Measurements from ENCODE around the gene DGCR8.

The DGCR8 gene

GRCh38 chr22:20053407-20054033 lies 26.5 kb upstream of the DGCR8 start:
- no peak for TF ChIP-seq CTCF (IDR thresholded peaks at IDR 0.05; ENCODE audit: low read depth, low read length)
- no peak overlapping the region for H3K4me3 ChIP-seq (replicated peaks in 1 of 2; ENCODE audit: low read depth in 2 of 2, low read length in 2 of 2)
- DNase-seq (ENCODE audit: low read depth in 2 of 2): no peak

GRCh38 chr22:20054034-20054427 lies 26.0 kb upstream of the DGCR8 start:
- no peak overlapping the region for H3K4me3 ChIP-seq (replicated peaks in 1 of 2; ENCODE audit: low read depth in 2 of 2, low read length in 2 of 2)
- no peak for TF ChIP-seq CTCF (IDR thresholded peaks at IDR 0.05; ENCODE audit: low read depth, low read length)
- DNase-seq (ENCODE audit: low read depth in 2 of 2): no peak

- TF ChIP-seq CTCF (IDR thresholded peaks at IDR 0.05; ENCODE audit: low read depth, low read length): no peak
- no peak overlapping the region for H3K4me3 ChIP-seq (replicated peaks in 1 of 2; ENCODE audit: low read depth in 2 of 2, low read length in 2 of 2)
- DNase-seq (ENCODE audit: low read depth in 2 of 2): no peak
Observed at GRCh38 chr22:20054485-20054884, 25.6 kb upstream of the DGCR8 start.

- TF ChIP-seq CTCF (IDR thresholded peaks at IDR 0.05; ENCODE audit: low read depth, low read length): no peak
- H3K4me3 ChIP-seq (replicated peaks in 1 of 2; ENCODE audit: low read depth in 2 of 2, low read length in 2 of 2): no peak overlapping the region
- no peak for DNase-seq (ENCODE audit: low read depth in 2 of 2)
Observed at GRCh38 chr22:20055144-20055543, 24.9 kb upstream of the DGCR8 start.

GRCh38 chr22:20055654-20056053 lies 24.4 kb upstream of the DGCR8 start:
- no peak overlapping the region for H3K4me3 ChIP-seq (replicated peaks in 1 of 2; ENCODE audit: low read depth in 2 of 2, low read length in 2 of 2)
- no peak for DNase-seq (ENCODE audit: low read depth in 2 of 2)
- TF ChIP-seq CTCF (IDR thresholded peaks at IDR 0.05; ENCODE audit: low read depth, low read length): no peak

- no peak overlapping the region for H3K4me3 ChIP-seq (replicated peaks in 1 of 2; ENCODE audit: low read depth in 2 of 2, low read length in 2 of 2)
- DNase-seq (ENCODE audit: low read depth in 2 of 2): no peak
- no peak for TF ChIP-seq CTCF (IDR thresholded peaks at IDR 0.05; ENCODE audit: low read depth, low read length)
Observed at GRCh38 chr22:20056161-20056560, 23.9 kb upstream of the DGCR8 start.
